Smooth muscle cell (in vitro differentiated cells): ENCODE results near the gene DNAJC1. TPM values are rescaled to one million over a fixed set of nuclear protein-coding genes. Genes with fewer than 3 reads are reported as not detected.
"Not testable (repeated sequence)": the region's sequence is repeated elsewhere in the genome, so short reads cannot be mapped to it uniquely, and the experiment has no call there.

Source experiments
- DNase-seq: peaks from one replicate; lab custom pipeline; 2025; ENCODE audit not compliant: unreplicated experiment; lab: John Stamatoyannopoulos, UW
- H2AFZ ChIP-seq: fragments of 200-600 bp; sonication (generic); 2 replicates; pipeline ENCODE4 v1.6.0; 2016; ENCODE audit warnings: antibody characterized with exemption, low read depth, mild to moderate bottlenecking
- H3F3A ChIP-seq: fragments of 200-600 bp; sonication (generic); 2 replicates; pipeline ENCODE4 v1.6.0; 2017; ENCODE audit warnings: antibody characterized with exemption, low read depth
- H3K27ac ChIP-seq: fragments of 200-600 bp; sonication (generic); 2 replicates; pipeline ENCODE4 v1.5.1; 2016; ENCODE audit warnings: low read depth, mild to moderate bottlenecking
- H3K27me3 ChIP-seq: fragments of 200-600 bp; sonication (generic); 2 replicates; pipeline ENCODE4 v1.6.1; 2016; ENCODE audit warnings: low read depth, mild to moderate bottlenecking
- H3K36me3 ChIP-seq: fragments of 200-600 bp; sonication (generic); 2 replicates; pipeline ENCODE4 v1.5.1; 2016; ENCODE audit warnings: low read depth
- H3K4me1 ChIP-seq: fragments of 200-600 bp; sonication (generic); 2 replicates; pipeline ENCODE4 v1.5.1; 2016; ENCODE audit warnings: low read depth
- H3K4me2 ChIP-seq: fragments of 200-600 bp; sonication (generic); 2 replicates; pipeline ENCODE4 v1.6.0; 2016; ENCODE audit warnings: mild to moderate bottlenecking
- H3K4me3 ChIP-seq: fragments of 200-600 bp; sonication (generic); 2 replicates; pipeline ENCODE4 v1.5.1; 2016; ENCODE audit warnings: mild to moderate bottlenecking
- H3K79me2 ChIP-seq: fragments of 200-600 bp; sonication (generic); 2 replicates; pipeline ENCODE4 v1.6.0; 2016; ENCODE audit warnings: low read depth, mild to moderate bottlenecking
- H3K9ac ChIP-seq: fragments of 200-600 bp; sonication (generic); 2 replicates; pipeline ENCODE4 v1.6.0; 2016; ENCODE audit warnings: low read depth
- H3K9me3 ChIP-seq: fragments of 200-600 bp; sonication (generic); replicated peaks from 2 replicates; pipeline ENCODE4 v1.5.1; 2016; ENCODE audit warnings: low read depth
- H4K20me1 ChIP-seq: fragments of 200-600 bp; sonication (generic); 2 replicates; pipeline ENCODE4 v1.6.0; 2016; ENCODE audit warnings: low read depth
- WGBS: methylation state at CpG from one replicate; pipeline ENCODE4 v1.1.7; 2016; ENCODE audit warnings: low lambda C conversion rate; 5-methylcytosine and 5-hydroxymethylcytosine counted together
- polyA plus RNA-seq: library from polyadenylated mRNA; unstranded; fragments of >200 nt; fragmentation: Nextera tagmentation; extraction: Ambion mirVana; gene quantifications from 2 replicates; pipeline ENCODE4 v1.2.1, GENCODE V29; 2016
- total RNA-seq: library from RNA; depleted of rRNA; stranded (reverse); fragments of >200 nt; gene quantifications from 2 replicates; pipeline ENCODE4 v1.2.3, GENCODE V29; 2014
- TF ChIP-seq, protein P1 (sequence below): fragments of 200-600 bp; sonication (generic); IDR thresholded peaks from 2 replicates; pipeline ENCODE4 v1.5.1; 2017; ENCODE audit warnings: borderline replicate concordance, mild to moderate bottlenecking, antibody characterized with exemption; ENCODE audit not compliant: insufficient read depth, poor library complexity, severe bottlenecking

Gene DNAJC1
- total and polyA plus RNA-seq, 2 experiments from 2014 or later = 67.0 to 88.5 TPM

DNA sequence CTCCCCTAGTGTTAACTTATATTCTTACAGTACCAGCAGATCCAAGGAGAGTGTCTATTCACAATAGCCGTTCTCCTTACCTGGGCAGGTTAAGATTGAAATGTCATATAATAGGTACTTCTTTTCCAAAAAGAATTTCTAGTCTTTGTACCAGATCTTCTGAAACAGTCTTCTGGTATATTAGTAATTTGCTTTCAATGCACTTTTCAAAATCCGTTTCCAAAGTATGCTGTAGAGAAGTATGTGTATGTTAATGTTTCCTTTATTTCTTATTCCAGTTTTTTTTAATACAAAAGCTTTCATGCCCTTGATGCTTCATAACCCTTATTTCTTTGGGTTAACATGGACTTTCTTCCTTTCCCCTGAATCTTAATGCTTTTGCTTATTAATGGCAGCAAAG, 281.3 kb downstream of the DNAJC1 start:
- WGBS = 100% methylated on average over 2 of the region's 2 CpGs

DNA sequence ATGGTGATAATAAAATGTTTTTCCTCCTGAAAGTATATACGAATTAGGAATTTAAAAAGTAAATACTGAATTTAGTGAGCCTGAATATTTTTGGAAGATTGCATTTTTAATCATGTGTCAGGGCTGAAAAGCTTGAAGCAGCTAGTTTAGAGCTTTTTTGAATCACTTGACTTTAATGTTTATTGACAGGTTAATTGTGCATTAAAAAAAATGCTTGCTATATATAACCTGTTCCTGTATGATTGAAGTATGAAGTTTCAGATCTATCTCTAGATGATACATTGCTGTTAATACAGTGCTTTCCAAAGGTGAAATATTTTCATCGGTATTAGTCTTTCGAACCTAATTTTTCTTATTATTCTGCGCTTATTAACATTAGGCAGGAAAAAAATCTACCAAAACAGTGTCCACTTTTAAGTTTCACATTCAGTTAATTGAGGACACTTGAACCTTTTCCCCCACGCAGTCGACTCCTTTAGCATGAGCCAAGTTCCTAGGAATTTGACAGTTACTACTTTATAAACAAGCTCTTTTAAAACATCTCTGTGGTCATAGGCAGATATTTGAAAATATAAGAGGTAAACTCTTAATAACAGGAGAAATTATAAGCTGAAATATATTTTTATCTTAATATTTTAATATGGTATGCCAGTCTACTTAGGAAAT, 282.4 kb downstream of the DNAJC1 start:
- no peak overlapping the region for H3K4me3 ChIP-seq
- peaks cover 61% of the 10 kb centered on the region for H4K20me1 ChIP-seq
- TF ChIP-seq, protein P1, sequence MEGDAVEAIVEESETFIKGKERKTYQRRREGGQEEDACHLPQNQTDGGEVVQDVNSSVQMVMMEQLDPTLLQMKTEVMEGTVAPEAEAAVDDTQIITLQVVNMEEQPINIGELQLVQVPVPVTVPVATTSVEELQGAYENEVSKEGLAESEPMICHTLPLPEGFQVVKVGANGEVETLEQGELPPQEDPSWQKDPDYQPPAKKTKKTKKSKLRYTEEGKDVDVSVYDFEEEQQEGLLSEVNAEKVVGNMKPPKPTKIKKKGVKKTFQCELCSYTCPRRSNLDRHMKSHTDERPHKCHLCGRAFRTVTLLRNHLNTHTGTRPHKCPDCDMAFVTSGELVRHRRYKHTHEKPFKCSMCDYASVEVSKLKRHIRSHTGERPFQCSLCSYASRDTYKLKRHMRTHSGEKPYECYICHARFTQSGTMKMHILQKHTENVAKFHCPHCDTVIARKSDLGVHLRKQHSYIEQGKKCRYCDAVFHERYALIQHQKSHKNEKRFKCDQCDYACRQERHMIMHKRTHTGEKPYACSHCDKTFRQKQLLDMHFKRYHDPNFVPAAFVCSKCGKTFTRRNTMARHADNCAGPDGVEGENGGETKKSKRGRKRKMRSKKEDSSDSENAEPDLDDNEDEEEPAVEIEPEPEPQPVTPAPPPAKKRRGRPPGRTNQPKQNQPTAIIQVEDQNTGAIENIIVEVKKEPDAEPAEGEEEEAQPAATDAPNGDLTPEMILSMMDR = no peak
- H3K27ac ChIP-seq = no peak overlapping the region
- peaks cover 7% of the 10 kb centered on the region for H3K36me3 ChIP-seq
- H3F3A ChIP-seq = peaks cover 19% of the 10 kb centered on the region
- 77% methylated on average over 6 of the region's 6 CpGs for WGBS
- H3K79me2 ChIP-seq = peaks cover 21% of the 10 kb centered on the region
- no peak overlapping the region for H3K4me2 ChIP-seq
- no peak for DNase-seq
- no peak overlapping the region for H3K9ac ChIP-seq
- H3K9me3 ChIP-seq = no peaks in the 10 kb centered on the region
- peaks cover 19% of the 10 kb centered on the region for H3K4me1 ChIP-seq
- no peaks in the 10 kb centered on the region for H3K27me3 ChIP-seq
- no peak overlapping the region for H2AFZ ChIP-seq

More for the DNA sequence above, 281.3 kb downstream of the DNAJC1 start:
- no peak for DNase-seq
- Histone ChIP-seq H3K4me2 (no peak overlapping the region), H3K4me1 (peaks cover 29% of the 10 kb centered on the region), H4K20me1 (peaks cover 71% of the 10 kb centered on the region), H3F3A (peaks cover 28% of the 10 kb centered on the region), H3K27ac (no peak overlapping the region), H3K9me3 (no peaks in the 10 kb centered on the region), H3K79me2 (peaks cover 25% of the 10 kb centered on the region), H3K36me3 (peaks cover 7% of the 10 kb centered on the region), H3K4me3 (no peak overlapping the region), H2AFZ (no peak overlapping the region), H3K27me3 (no peaks in the 10 kb centered on the region), H3K9ac (no peak overlapping the region)
- TF ChIP-seq, protein P1 = no peak

DNA sequence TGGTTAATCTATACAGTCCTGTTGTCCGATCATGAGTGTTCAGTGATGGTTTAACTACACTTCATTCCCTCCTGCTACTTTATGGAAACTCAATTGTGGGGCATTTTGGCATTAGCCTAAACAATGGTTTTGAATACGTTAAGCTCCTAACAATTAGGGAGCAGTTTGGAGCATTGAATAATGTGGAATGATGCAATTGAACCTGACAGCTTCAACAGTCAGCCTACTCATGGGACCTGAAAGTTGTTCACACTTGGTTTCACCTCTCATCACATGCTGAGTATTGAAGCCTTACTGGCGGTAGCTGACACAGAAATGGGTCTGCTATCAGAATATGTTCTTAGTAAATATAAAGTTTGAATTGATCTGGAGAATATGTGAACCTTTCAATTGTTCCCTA, 283.4 kb downstream of the DNAJC1 start:
- Histone ChIP-seq H3K4me1 (peaks cover 24% of the 10 kb centered on the region), H3K9me3 (no peaks in the 10 kb centered on the region), H3K79me2 (peaks cover 17% of the 10 kb centered on the region), H2AFZ (no peak overlapping the region), H3K27ac (no peak overlapping the region), H3K36me3 (peaks cover 7% of the 10 kb centered on the region), H3K4me3 (no peak overlapping the region), H3F3A (peaks cover 17% of the 10 kb centered on the region), H3K9ac (no peak overlapping the region), H3K27me3 (no peaks in the 10 kb centered on the region), H4K20me1 (peaks cover 57% of the 10 kb centered on the region), H3K4me2 (no peak overlapping the region)
- WGBS = 85% methylated on average over 3 of the region's 3 CpGs
- TF ChIP-seq, protein P1 = no peak
- no peak for DNase-seq

DNA sequence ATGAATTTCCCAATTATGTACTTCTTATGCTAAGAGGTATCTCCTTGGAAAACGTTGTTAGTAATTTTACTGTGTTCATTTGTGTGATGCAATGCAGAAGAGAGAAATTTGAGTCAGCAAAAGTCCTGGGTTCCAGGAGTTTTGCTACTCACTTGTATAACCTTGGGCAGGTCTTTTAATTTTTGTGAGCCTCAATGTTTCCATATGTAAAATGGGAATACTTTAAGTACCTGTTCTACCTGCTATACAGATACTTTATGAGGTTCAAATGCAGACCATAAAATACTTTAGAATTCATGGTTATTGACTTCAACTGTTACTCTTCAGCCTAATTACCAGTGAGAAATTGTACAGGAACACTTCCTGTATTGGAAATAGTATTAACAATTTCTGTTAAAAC, 284.0 kb downstream of the DNAJC1 start:
- TF ChIP-seq, protein P1 = no peak

DNA sequence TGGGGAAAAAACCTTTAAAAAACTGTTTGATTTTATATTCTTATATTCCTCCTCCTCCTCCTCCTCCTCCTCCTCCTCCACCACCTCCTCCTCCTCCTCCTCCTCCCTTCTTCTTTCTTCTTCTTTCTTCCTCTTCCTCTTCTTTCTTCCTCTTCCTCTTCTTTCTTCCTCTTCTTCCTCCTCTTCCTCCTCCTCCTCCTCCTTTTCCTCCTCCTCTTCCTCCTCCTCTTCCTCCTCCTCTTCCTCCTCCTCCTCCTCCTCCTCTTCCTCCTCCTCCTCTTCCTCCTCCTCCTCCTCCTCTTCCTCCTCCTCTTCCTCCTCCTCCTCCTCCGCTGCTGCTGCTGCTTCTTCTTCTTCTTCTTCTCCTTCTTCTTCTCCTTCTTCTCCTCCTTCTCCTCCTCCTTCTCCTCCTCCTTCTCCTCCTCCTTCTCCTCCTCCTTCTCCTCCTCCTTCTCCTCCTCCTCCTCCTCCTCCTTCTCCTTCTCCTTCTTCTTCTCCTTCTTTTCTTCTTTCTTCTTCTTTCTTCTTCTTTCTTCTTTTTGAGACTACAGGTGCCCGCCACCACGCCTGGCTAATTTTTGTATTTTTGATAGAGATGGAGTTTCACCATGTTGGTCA, 286.0 kb downstream of the DNAJC1 start:
- H3K36me3 ChIP-seq, H3K27ac ChIP-seq, H3K4me3 ChIP-seq, H3K9ac ChIP-seq, H3F3A ChIP-seq, H3K27me3 ChIP-seq, H3K4me2 ChIP-seq, H3K4me1 ChIP-seq, DNase-seq, H3K9me3 ChIP-seq, H2AFZ ChIP-seq: not testable (repeated sequence)
- Histone ChIP-seq H4K20me1 (peaks cover 47% of the 10 kb centered on the region), H3K79me2 (peaks cover 28% of the 10 kb centered on the region)
- WGBS = 100% methylated on average over 2 of the region's 3 CpGs

More for the DNA sequence above, 284.0 kb downstream of the DNAJC1 start:
- no peak overlapping the region for H2AFZ ChIP-seq
- no peaks in the 10 kb centered on the region for H3K27me3 ChIP-seq
- H3K36me3 ChIP-seq = peaks cover 7% of the 10 kb centered on the region
- H3K27ac ChIP-seq = no peak overlapping the region
- H3K79me2 ChIP-seq = peaks cover 17% of the 10 kb centered on the region
- H3K4me3 ChIP-seq = no peak overlapping the region
- H3F3A ChIP-seq = peaks cover 16% of the 10 kb centered on the region
- 80% methylated on average over 1 of the region's 1 CpG for WGBS
- H3K4me1 ChIP-seq = peaks cover 21% of the 10 kb centered on the region
- H3K9ac ChIP-seq = no peak overlapping the region
- H3K4me2 ChIP-seq = no peak overlapping the region
- H3K9me3 ChIP-seq = no peaks in the 10 kb centered on the region
- H4K20me1 ChIP-seq = peaks cover 51% of the 10 kb centered on the region
- DNase-seq = no peak
